Measurements from ENCODE around the gene PRSS48.
"Not testable (repeated sequence)": the region's sequence is repeated elsewhere in the genome, so short reads cannot be mapped to it uniquely, and the experiment has no call there.

PRSS48 gene

GRCh38 chr4:151233600-151233999 is 43.4 kb upstream of the PRSS48 start:
- H3K4me3 ChIP-seq (ENCODE audit: low read depth, low read length): no peak overlapping the region
- DNase-seq (ENCODE audit: low read depth, low spot score): no peak
- in situ Hi-C loops (cut with HindIII; ENCODE audit: low sequenced_read_pairs): no loop called here
- no peak for TF ChIP-seq CTCF (IDR thresholded peaks at IDR 0.05; ENCODE audit: low read depth, low read length)

DNA sequence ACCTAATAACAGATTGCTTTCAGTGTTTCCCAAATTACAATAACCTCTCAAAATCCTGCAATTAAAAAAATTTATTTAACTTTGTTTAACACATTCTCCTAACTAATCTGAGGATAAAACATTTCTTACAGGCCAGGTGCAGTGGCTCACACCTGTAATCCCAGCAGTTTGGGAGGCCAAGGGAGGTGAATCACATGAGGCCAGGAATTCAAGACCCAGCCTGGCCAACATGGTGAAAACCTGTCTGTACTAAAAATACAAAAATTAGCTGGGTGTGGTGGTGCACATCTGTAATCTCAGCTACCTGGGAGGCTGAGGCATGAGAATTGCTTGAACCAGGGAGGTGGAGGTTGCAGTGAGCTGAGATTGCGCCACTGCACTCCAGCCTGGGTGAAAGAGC is 41.6 kb upstream of the PRSS48 start:
- in situ Hi-C loops (cut with HindIII; ENCODE audit: low sequenced_read_pairs); H3K4me3 ChIP-seq (ENCODE audit: low read depth, low read length); DNase-seq (ENCODE audit: low read depth, low spot score): not testable (repeated sequence)

GRCh38 chr4:151236036-151236435 is 40.9 kb upstream of the PRSS48 start:
- no peak for DNase-seq (ENCODE audit: low read depth, low spot score)
- TF ChIP-seq CTCF (IDR thresholded peaks at IDR 0.05; ENCODE audit: low read depth, low read length): no peak
- no peak overlapping the region for H3K4me3 ChIP-seq (ENCODE audit: low read depth, low read length)
- in situ Hi-C loops (cut with HindIII; ENCODE audit: low sequenced_read_pairs): no loop called here

DNA sequence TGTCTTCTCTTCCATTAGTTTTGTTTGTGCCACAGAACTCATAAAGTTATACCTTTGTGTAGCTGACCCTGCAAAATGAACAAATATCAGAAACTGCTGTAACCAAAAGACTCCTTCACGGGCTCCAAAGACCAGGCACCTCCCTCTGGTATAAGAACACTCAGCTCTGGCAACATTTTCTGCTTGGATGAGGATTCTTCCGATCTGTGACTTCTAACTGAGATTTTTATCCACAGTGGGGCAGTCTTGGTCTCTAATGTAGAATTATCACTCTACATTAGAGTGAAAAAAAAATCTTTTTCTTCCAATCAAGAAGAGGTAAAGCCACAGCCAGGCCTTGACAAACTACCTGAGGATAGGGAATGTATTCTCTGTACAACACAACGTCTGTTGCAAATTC is 38.5 kb upstream of the PRSS48 start:
- no peak overlapping the region for H3K4me3 ChIP-seq (ENCODE audit: low read depth, low read length)
- in situ Hi-C loops (cut with HindIII; ENCODE audit: low sequenced_read_pairs): no loop called here
- TF ChIP-seq CTCF (IDR thresholded peaks at IDR 0.05; ENCODE audit: low read depth, low read length): peak; percentile 10
- DNase-seq (ENCODE audit: low read depth, low spot score): peak; percentile 38

GRCh38 chr4:151239608-151240007 is 37.4 kb upstream of the PRSS48 start:
- TF ChIP-seq CTCF (IDR thresholded peaks at IDR 0.05; ENCODE audit: low read depth, low read length): no peak
- no peak overlapping the region for H3K4me3 ChIP-seq (ENCODE audit: low read depth, low read length)
- in situ Hi-C loops (cut with HindIII; ENCODE audit: low sequenced_read_pairs): no loop called here
- no peak for DNase-seq (ENCODE audit: low read depth, low spot score)

- DNase-seq (ENCODE audit: low read depth, low spot score): no peak
- no peak for TF ChIP-seq CTCF (IDR thresholded peaks at IDR 0.05; ENCODE audit: low read depth, low read length)
- in situ Hi-C loops (cut with HindIII; ENCODE audit: low sequenced_read_pairs): no loop called here
- no peak overlapping the region for H3K4me3 ChIP-seq (ENCODE audit: low read depth, low read length)
These were observed 34.7 kb upstream of the PRSS48 start for GRCh38 chr4:151242305-151242704.

DNA sequence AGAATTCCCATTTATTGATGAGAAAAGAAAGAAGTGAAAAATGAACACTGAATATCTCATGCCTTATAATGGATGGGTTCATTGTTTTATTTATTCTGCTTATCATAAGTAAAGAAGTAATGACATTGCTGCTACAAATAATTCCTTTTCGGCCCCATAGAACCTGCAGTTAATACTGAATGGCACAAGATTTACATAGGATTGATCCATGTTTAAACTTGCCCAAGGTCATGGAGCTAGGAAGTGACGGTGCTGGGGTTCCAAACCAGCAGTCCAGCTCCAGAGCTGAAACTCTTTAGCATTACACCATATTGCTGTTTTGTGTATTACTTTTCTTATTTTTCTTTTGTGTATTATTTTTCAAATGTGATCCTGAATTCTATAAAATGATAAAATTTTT is 30.2 kb upstream of the PRSS48 start:
- no peak overlapping the region for H3K4me3 ChIP-seq (ENCODE audit: low read depth, low read length)
- in situ Hi-C loops (cut with HindIII; ENCODE audit: low sequenced_read_pairs): no loop called here
- DNase-seq (ENCODE audit: low read depth, low spot score): no peak
- TF ChIP-seq CTCF (IDR thresholded peaks at IDR 0.05; ENCODE audit: low read depth, low read length): no peak

All from astrocyte of the spinal cord (primary cell).